ENCODE data around the gene ABCF1.

Gene ABCF1

GRCh38 chr6:30542404-30542725 is 28.9 kb upstream of the ABCF1 start:
- DNase-seq (ENCODE audit: low read depth), result no peak
- H3K4me3 ChIP-seq (ENCODE audit: low read length), result no peak overlapping the region

GRCh38 chr6:30542915-30543314 is 28.3 kb upstream of the ABCF1 start:
- no peak overlapping the region for H3K4me3 ChIP-seq (ENCODE audit: low read length)
- TF ChIP-seq CTCF (IDR thresholded peaks at IDR 0.05; ENCODE audit: insufficient read depth, low read depth, low read length, missing control alignments), result no peak
- DNase-seq (ENCODE audit: low read depth), result no peak

More at GRCh38 chr6:30542404-30542725, 28.9 kb upstream of the ABCF1 start:
- no peak for TF ChIP-seq CTCF (IDR thresholded peaks at IDR 0.05; ENCODE audit: insufficient read depth, low read depth, low read length, missing control alignments)

GRCh38 chr6:30543821-30544220 is 27.4 kb upstream of the ABCF1 start:
- no peak for TF ChIP-seq CTCF (IDR thresholded peaks at IDR 0.05; ENCODE audit: insufficient read depth, low read depth, low read length, missing control alignments)
- H3K4me3 ChIP-seq (ENCODE audit: low read length), result no peak overlapping the region
- no peak for DNase-seq (ENCODE audit: low read depth)

GRCh38 chr6:30544666-30545272 is 26.5 kb upstream of the ABCF1 start:
- H3K4me3 ChIP-seq (ENCODE audit: low read length), result no peak overlapping the region
- peak; percentile 70 for DNase-seq (ENCODE audit: low read depth)
- TF ChIP-seq CTCF (IDR thresholded peaks at IDR 0.05; ENCODE audit: insufficient read depth, low read depth, low read length, missing control alignments), result peak; percentile 79

GRCh38 chr6:30547454-30547853 is 23.8 kb upstream of the ABCF1 start:
- no peak for TF ChIP-seq CTCF (IDR thresholded peaks at IDR 0.05; ENCODE audit: insufficient read depth, low read depth, low read length, missing control alignments)
- no peak overlapping the region for H3K4me3 ChIP-seq (ENCODE audit: low read length)
- no peak for DNase-seq (ENCODE audit: low read depth)

- DNase-seq (ENCODE audit: low read depth), result no peak
- no peak for TF ChIP-seq CTCF (IDR thresholded peaks at IDR 0.05; ENCODE audit: insufficient read depth, low read depth, low read length, missing control alignments)
- H3K4me3 ChIP-seq (ENCODE audit: low read length), result no peak overlapping the region
These were observed 22.9 kb upstream of the ABCF1 start for GRCh38 chr6:30548375-30548774.

GRCh38 chr6:30554404-30554803 is 16.8 kb upstream of the ABCF1 start:
- no peak overlapping the region for H3K4me3 ChIP-seq (ENCODE audit: low read length)
- no peak for TF ChIP-seq CTCF (IDR thresholded peaks at IDR 0.05; ENCODE audit: insufficient read depth, low read depth, low read length, missing control alignments)
- no peak for DNase-seq (ENCODE audit: low read depth)

All from epithelial cell of esophagus (primary cell).